GM19455 (cell line): Measurements from ENCODE around the gene ERF.

ENCODE experiments used
- ATAC-seq: cut with Tn5 transposase; IDR thresholded peaks from one replicate; pipeline ENCODE4 v1.9.1; 2021; ENCODE audit not compliant: unreplicated experiment

ERF gene

GRCh38 chr19:42254089-42254849 is 659 bp downstream of the ERF start:
- no peak for ATAC-seq

GRCh38 chr19:42253245-42254088 is 1.5 kb downstream of the ERF start:
- no peak for ATAC-seq

- no peak for ATAC-seq
These were observed 2.3 kb downstream of the ERF start for GRCh38 chr19:42252365-42253244.

GRCh38 chr19:42251572-42252358 is 3.2 kb downstream of the ERF start:
- ATAC-seq: no peak

- no peak for ATAC-seq
These were observed 4.0 kb downstream of the ERF start for GRCh38 chr19:42250666-42251531.

- no peak for ATAC-seq
These were observed 4.7 kb downstream of the ERF start for GRCh38 chr19:42250183-42250665.

- no peak for ATAC-seq
These were observed 5.2 kb downstream of the ERF start for GRCh38 chr19:42249769-42250168.

GRCh38 chr19:42249149-42249750 is 5.7 kb downstream of the ERF start:
- no peak for ATAC-seq

GRCh38 chr19:42248270-42249148 is 6.4 kb downstream of the ERF start:
- ATAC-seq: no peak

- no peak for ATAC-seq
These were observed 7.2 kb downstream of the ERF start for GRCh38 chr19:42247640-42248199.

GRCh38 chr19:42246922-42247639 is 7.8 kb downstream of the ERF start:
- ATAC-seq: no peak

- ATAC-seq: no peak
These were observed 8.6 kb downstream of the ERF start for GRCh38 chr19:42246143-42246921.

GRCh38 chr19:42245231-42245630 is 9.7 kb downstream of the ERF start:
- no peak for ATAC-seq

GRCh38 chr19:42244347-42245220 is 10.3 kb downstream of the ERF start:
- peak; percentile 38 for ATAC-seq
